Loucy (cell line): ENCODE results near the gene MBP.
"Not testable (repeated sequence)": the region's sequence is repeated elsewhere in the genome, so short reads cannot be mapped to it uniquely, and the experiment has no call there.

Experiments used
- H2AFZ ChIP-seq: fragments of 200-600 bp; sonication (generic); 2 replicates; pipeline ENCODE4 v1.6.0; 2016; ENCODE audit warnings: antibody characterized with exemption, mild to moderate bottlenecking, low read length, moderate library complexity
- H3F3A ChIP-seq: fragments of 200-600 bp; 2 replicates; pipeline ENCODE4 v1.6.0; 2016; ENCODE audit warnings: antibody characterized with exemption, low read depth, mild to moderate bottlenecking
- H3K27me3 ChIP-seq: fragments of 200-600 bp; sonication (generic); 2 replicates; pipeline ENCODE4 v1.6.1; 2014; ENCODE audit warnings: low read length, mild to moderate bottlenecking; ENCODE audit not compliant: insufficient read depth, poor library complexity, severe bottlenecking
- H3K36me3 ChIP-seq: fragments of 200-600 bp; sonication (generic); 2 replicates; pipeline ENCODE4 v1.6.1; 2016; ENCODE audit warnings: low read length; ENCODE audit not compliant: insufficient read depth
- H3K4me1 ChIP-seq: fragments of 200-600 bp; sonication (generic); 2 replicates; pipeline ENCODE4 v1.5.1; 2014; ENCODE audit warnings: low read length, mild to moderate bottlenecking; ENCODE audit not compliant: insufficient read depth, poor library complexity, severe bottlenecking
- H3K4me2 ChIP-seq: fragments of 200-600 bp; sonication (generic); 2 replicates; pipeline ENCODE4 v1.6.0; 2014; ENCODE audit warnings: antibody characterized with exemption, low read length, low read depth, mild to moderate bottlenecking; ENCODE audit not compliant: poor library complexity, severe bottlenecking
- H3K4me3 ChIP-seq: fragments of 200-600 bp; sonication (generic); 2 replicates; pipeline ENCODE4 v1.5.1; 2014; ENCODE audit warnings: low read length, mild to moderate bottlenecking, mixed read lengths; ENCODE audit not compliant: poor library complexity, severe bottlenecking
- H3K79me2 ChIP-seq: fragments of 200-600 bp; sonication (generic); 2 replicates; pipeline ENCODE4 v1.6.1; 2014; ENCODE audit warnings: low read length; ENCODE audit not compliant: insufficient read depth
- H3K9ac ChIP-seq: fragments of 200-600 bp; sonication (generic); 2 replicates; pipeline ENCODE4 v1.6.0; 2014; ENCODE audit warnings: mild to moderate bottlenecking, low read depth, low read length, moderate library complexity; ENCODE audit not compliant: poor library complexity, severe bottlenecking
- H3K9me2 ChIP-seq: fragments of 200-600 bp; sonication (generic); replicated peaks from 2 replicates; pipeline ENCODE4 v1.6.1; 2016; ENCODE audit warnings: low read depth, low read length, mixed read lengths
- H3K9me3 ChIP-seq: fragments of 200-600 bp; sonication (generic); 2 replicates; pipeline ENCODE4 v1.6.1; 2014; ENCODE audit warnings: mild to moderate bottlenecking, antibody characterized with exemption, low read length, low read depth; ENCODE audit not compliant: insufficient read depth
- H4K20me1 ChIP-seq: fragments of 200-600 bp; sonication (generic); 2 replicates; pipeline ENCODE4 v1.6.0; 2014; ENCODE audit warnings: antibody characterized with exemption, low read length, mild to moderate bottlenecking; ENCODE audit not compliant: insufficient read depth, poor library complexity, severe bottlenecking
- EZH2phosphoT487 ChIP-seq: fragments of 200-600 bp; IDR thresholded peaks from 2 replicates; pipeline ENCODE4 v1.6.1; 2018; ENCODE audit warnings: antibody characterized with exemption, mild to moderate bottlenecking, moderate library complexity, borderline replicate concordance
- TF ChIP-seq, protein P1 (sequence below): fragments of 200-600 bp; sonication (generic); conservative IDR thresholded peaks from 2 replicates; pipeline ENCODE4 v1.5.1; 2014; ENCODE audit warnings: mild to moderate bottlenecking, antibody characterized with exemption, low read length

Gene MBP

GRCh38 chr18:77020561-77020960 lies 112.0 kb downstream of the MBP start:
- no peaks in the 10 kb centered on the region for H3K27me3 ChIP-seq
- H3K4me3 ChIP-seq, result peak overlapping the region; percentile 13
- no peaks in the 10 kb centered on the region for H4K20me1 ChIP-seq
- peak overlapping the region; percentile 8 for H3K9ac ChIP-seq
- no peaks in the 10 kb centered on the region for H3F3A ChIP-seq
- H3K4me2 ChIP-seq, result peak overlapping the region; percentile 54
- H3K36me3 ChIP-seq, result no peaks in the 10 kb centered on the region
- H3K9me3 ChIP-seq, result no peaks in the 10 kb centered on the region
- no peak for TF ChIP-seq EZH2phosphoT487
- TF ChIP-seq, protein P1, sequence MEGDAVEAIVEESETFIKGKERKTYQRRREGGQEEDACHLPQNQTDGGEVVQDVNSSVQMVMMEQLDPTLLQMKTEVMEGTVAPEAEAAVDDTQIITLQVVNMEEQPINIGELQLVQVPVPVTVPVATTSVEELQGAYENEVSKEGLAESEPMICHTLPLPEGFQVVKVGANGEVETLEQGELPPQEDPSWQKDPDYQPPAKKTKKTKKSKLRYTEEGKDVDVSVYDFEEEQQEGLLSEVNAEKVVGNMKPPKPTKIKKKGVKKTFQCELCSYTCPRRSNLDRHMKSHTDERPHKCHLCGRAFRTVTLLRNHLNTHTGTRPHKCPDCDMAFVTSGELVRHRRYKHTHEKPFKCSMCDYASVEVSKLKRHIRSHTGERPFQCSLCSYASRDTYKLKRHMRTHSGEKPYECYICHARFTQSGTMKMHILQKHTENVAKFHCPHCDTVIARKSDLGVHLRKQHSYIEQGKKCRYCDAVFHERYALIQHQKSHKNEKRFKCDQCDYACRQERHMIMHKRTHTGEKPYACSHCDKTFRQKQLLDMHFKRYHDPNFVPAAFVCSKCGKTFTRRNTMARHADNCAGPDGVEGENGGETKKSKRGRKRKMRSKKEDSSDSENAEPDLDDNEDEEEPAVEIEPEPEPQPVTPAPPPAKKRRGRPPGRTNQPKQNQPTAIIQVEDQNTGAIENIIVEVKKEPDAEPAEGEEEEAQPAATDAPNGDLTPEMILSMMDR, result no peak
- no peaks in the 10 kb centered on the region for H3K79me2 ChIP-seq
- H2AFZ ChIP-seq, result peak overlapping the region; percentile 18; the same call in 1 of the 2 replicates
- peaks cover 34% of the 10 kb centered on the region for H3K4me1 ChIP-seq
- H3K9me2 ChIP-seq, result no peaks in the 10 kb centered on the region

DNA sequence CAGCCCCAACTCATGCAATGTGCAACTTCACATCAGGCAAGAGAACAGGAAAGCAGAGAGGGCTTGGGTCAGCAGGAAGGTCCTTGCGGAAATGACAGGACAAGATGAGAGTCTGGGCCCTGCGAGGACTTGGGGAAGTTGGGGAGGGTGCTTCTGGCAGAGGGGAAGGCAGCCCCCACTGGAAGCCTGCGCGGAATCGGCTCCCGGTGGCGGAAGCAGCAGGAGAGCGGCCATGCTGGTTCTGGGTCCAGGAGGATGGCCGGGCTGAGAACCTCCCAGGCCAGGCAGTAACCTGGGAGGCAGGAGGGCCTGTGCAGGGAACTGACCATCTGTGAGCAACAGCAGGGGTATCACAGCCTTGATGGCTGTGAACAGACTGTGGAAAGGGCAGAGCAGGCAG lies 112.9 kb downstream of the MBP start:
- no peaks in the 10 kb centered on the region for H3K36me3 ChIP-seq
- no peak overlapping the region for H3K4me3 ChIP-seq
- H3K9me2 ChIP-seq, result no peaks in the 10 kb centered on the region
- H3F3A ChIP-seq, result no peaks in the 10 kb centered on the region
- no peaks in the 10 kb centered on the region for H3K27me3 ChIP-seq
- no peaks in the 10 kb centered on the region for H4K20me1 ChIP-seq
- no peak overlapping the region for H2AFZ ChIP-seq
- H3K9me3 ChIP-seq, result no peaks in the 10 kb centered on the region
- H3K79me2 ChIP-seq, result no peaks in the 10 kb centered on the region
- no peak overlapping the region for H3K4me2 ChIP-seq
- no peak for TF ChIP-seq EZH2phosphoT487
- TF ChIP-seq, protein P1, result no peak
- H3K9ac ChIP-seq, result no peak overlapping the region
- H3K4me1 ChIP-seq, result peaks cover 34% of the 10 kb centered on the region

GRCh38 chr18:77018650-77019049 lies 113.9 kb downstream of the MBP start:
- H3K36me3 ChIP-seq, H3K9me2 ChIP-seq, H2AFZ ChIP-seq, H3F3A ChIP-seq, H3K9ac ChIP-seq, H3K79me2 ChIP-seq, H3K9me3 ChIP-seq, H4K20me1 ChIP-seq, H3K4me3 ChIP-seq, H3K4me2 ChIP-seq, H3K27me3 ChIP-seq: not testable (repeated sequence)
- peaks cover 34% of the 10 kb centered on the region for H3K4me1 ChIP-seq

DNA sequence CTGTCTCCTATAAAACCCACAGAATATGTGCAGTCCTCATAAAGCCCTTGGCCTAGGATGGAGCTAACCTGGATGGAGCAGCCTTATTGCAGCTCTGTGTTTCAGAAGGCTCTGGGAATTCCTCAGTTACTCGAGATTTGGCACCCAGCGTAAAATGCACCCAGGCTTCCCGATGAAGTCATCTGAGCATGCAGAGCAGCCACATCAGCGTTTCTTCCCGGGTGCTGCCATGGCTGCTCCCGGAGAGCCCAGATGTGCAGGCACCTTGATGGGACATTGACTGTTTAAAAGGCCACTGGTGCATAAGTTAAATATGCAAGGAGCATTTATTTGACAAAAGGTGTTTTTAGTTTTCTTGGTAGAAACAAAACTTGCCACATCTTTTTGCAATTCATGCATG lies 115.2 kb downstream of the MBP start:
- no peaks in the 10 kb centered on the region for H3K9me3 ChIP-seq
- no peaks in the 10 kb centered on the region for H3K9me2 ChIP-seq
- no peaks in the 10 kb centered on the region for H3K27me3 ChIP-seq
- no peaks in the 10 kb centered on the region for H3K36me3 ChIP-seq
- no peaks in the 10 kb centered on the region for H4K20me1 ChIP-seq
- no peaks in the 10 kb centered on the region for H3F3A ChIP-seq
- no peaks in the 10 kb centered on the region for H3K79me2 ChIP-seq
- H3K9ac ChIP-seq, result no peak overlapping the region
- H3K4me3 ChIP-seq, result no peak overlapping the region
- TF ChIP-seq EZH2phosphoT487, result no peak
- TF ChIP-seq, protein P1, result no peak
- H2AFZ ChIP-seq, result no peak overlapping the region
- no peak overlapping the region for H3K4me2 ChIP-seq
- H3K4me1 ChIP-seq, result peaks cover 21% of the 10 kb centered on the region
